H1 (cell line): ENCODE data around the gene RGCC. TPM values are rescaled to one million over a fixed set of nuclear protein-coding genes. Genes with fewer than 3 reads are reported as not detected.

Experiments used
- CTCF ChIA-PET: fragments of 300-600 bp; sonication (Branson Sonifier 250); formaldehyde crosslinking; loops from one replicate; lab custom pipeline; 2021; ENCODE audit not compliant: partially characterized antibody; lab: Charles Lee
- POLR2A ChIA-PET: fragments of 300-600 bp; sonication (Branson Sonifier 250); formaldehyde crosslinking; loops from one replicate; lab custom pipeline; 2021; ENCODE audit warnings: inconsistent platforms; ENCODE audit not compliant: partially characterized antibody; lab: Charles Lee
- DNase-seq, 2 experiments: peaks; one replicate each; pipeline versions ENCODE4 v3.0.0 to v3.0.0-alpha.2; 2010 to 2022; ENCODE audit warnings: low spot score in 2 of 2, low read depth in 1 of 2, mixed read lengths in 1 of 2
- FAIRE-seq: peaks from 2 replicates; lab custom pipeline; 2011; peaks lifted over from hg19 to GRCh38; lab: Jason Lieb, UNC
- H2AFZ ChIP-seq: 2 replicates; pipeline ENCODE4 v1.8.1; 2012; ENCODE audit warnings: low read length, inconsistent platforms
- H2AK5ac ChIP-seq: 2 replicates; pipeline ENCODE4 v1.6.1; 2013; ENCODE audit warnings: low read depth, low read length
- H2BK120ac ChIP-seq: replicated peaks from 2 replicates; pipeline ENCODE3; 2013; ENCODE audit warnings: low read depth, low read length, inconsistent platforms
- H2BK12ac ChIP-seq: 2 replicates; pipeline ENCODE4 v1.6.1; 2013; ENCODE audit warnings: low read depth, low read length
- H2BK15ac ChIP-seq: 2 replicates; pipeline ENCODE4 v1.6.1; 2013; ENCODE audit warnings: low read length
- H2BK20ac ChIP-seq: 2 replicates; pipeline ENCODE4 v1.6.1; 2013; ENCODE audit warnings: low read length
- H2BK5ac ChIP-seq: 2 replicates; pipeline ENCODE4 v1.6.1; 2013; ENCODE audit warnings: low read depth, low read length
- H3K14ac ChIP-seq: 2 replicates; pipeline ENCODE4 v1.6.1; 2013; ENCODE audit warnings: inconsistent platforms; ENCODE audit not compliant: insufficient read length
- H3K18ac ChIP-seq: 2 replicates; pipeline ENCODE4 v1.6.1; 2013; ENCODE audit warnings: low read length; ENCODE audit errors: extremely low read depth
- H3K23ac ChIP-seq: 2 replicates; pipeline ENCODE4 v1.6.1; 2013; ENCODE audit warnings: inconsistent platforms; ENCODE audit not compliant: insufficient read length
- H3K23me2 ChIP-seq: 2 replicates; pipeline ENCODE4 v1.6.1; 2013; ENCODE audit warnings: low read depth, low read length
- H3K27ac ChIP-seq: 2 replicates; pipeline ENCODE4 v1.6.1; 2011; ENCODE audit warnings: low read depth, low read length, inconsistent platforms
- H3K27me3 ChIP-seq, 4 experiments: replicated peaks in 1 of 4; 1 replicate in 1 of 4; 2 replicates in 3 of 4; pipeline versions ENCODE4 v1.6.1 to v1.8.1; 2011 to 2013; ENCODE audit warnings: low read length in 3 of 4, mild to moderate bottlenecking in 3 of 4, inconsistent platforms in 2 of 4, mixed read lengths in 2 of 4, moderate library complexity in 1 of 4; ENCODE audit not compliant: control insufficient read depth in 3 of 4, insufficient read depth in 3 of 4; ENCODE audit errors: extremely low read depth in 1 of 4
- H3K36me3 ChIP-seq, 4 experiments: 2 replicates each; pipeline versions ENCODE4 v1.6.1 to v1.8.1; 2011 to 2013; ENCODE audit warnings: mild to moderate bottlenecking in 4 of 4, low read length in 3 of 4, moderate library complexity in 2 of 4, control low read depth in 1 of 4, inconsistent platforms in 1 of 4; ENCODE audit not compliant: insufficient read depth in 4 of 4, control insufficient read depth in 2 of 4
- H3K4ac ChIP-seq: replicated peaks from 2 replicates; pipeline ENCODE3; 2013; ENCODE audit warnings: low read length, low read depth, mixed read lengths, inconsistent platforms; ENCODE audit not compliant: insufficient read length
- H3K4me1 ChIP-seq, 4 experiments: replicated peaks in 1 of 4; 1 replicate in 1 of 4; 2 replicates in 3 of 4; pipeline versions ENCODE4 v1.6.1 to v1.8.1; 2011 to 2013; ENCODE audit warnings: low read length in 3 of 4, inconsistent platforms in 2 of 4, mixed read lengths in 1 of 4; ENCODE audit not compliant: insufficient read depth in 4 of 4, control insufficient read depth in 3 of 4
- H3K4me2 ChIP-seq, 2 experiments: 2 replicates each; pipeline versions ENCODE4 v1.6.1 to v1.8.1; 2011 to 2013; ENCODE audit warnings: low read depth in 2 of 2, low read length in 2 of 2, control low read depth in 1 of 2, inconsistent platforms in 1 of 2, mild to moderate bottlenecking in 1 of 2; ENCODE audit not compliant: insufficient read depth in 1 of 2
- H3K4me3 ChIP-seq, 4 experiments: fragments of 200-600, 300-600 bp in 1 of 4; sonication (generic), shearing (Covaris generic), sonication (Bioruptor Twin) in 1 of 4; 2 replicates each; pipeline versions ENCODE4 v1.5.1 to v1.8.1; 2011 to 2016; ENCODE audit warnings: low read length in 4 of 4, low read depth in 3 of 4, control low read depth in 2 of 4, inconsistent platforms in 2 of 4, mild to moderate bottlenecking in 2 of 4, mixed read lengths in 1 of 4, moderate library complexity in 1 of 4; ENCODE audit not compliant: insufficient read depth in 2 of 4; ENCODE audit errors: extremely low read depth in 1 of 4
- H3K56ac ChIP-seq: replicated peaks from 2 replicates; pipeline ENCODE3; 2013; ENCODE audit warnings: low read depth, mild to moderate bottlenecking, mixed read lengths, low read length, inconsistent platforms; ENCODE audit not compliant: insufficient read length
- H3K79me1 ChIP-seq: 2 replicates; pipeline ENCODE4 v1.6.1; 2013; ENCODE audit warnings: low read depth, low read length, control low read depth
- H3K79me2 ChIP-seq, 2 experiments: 2 replicates each; pipeline versions ENCODE4 v1.6.1 to v1.8.1; 2012 to 2013; ENCODE audit warnings: low read length in 2 of 2, mild to moderate bottlenecking in 2 of 2, inconsistent platforms in 1 of 2; ENCODE audit not compliant: insufficient read depth in 2 of 2, control insufficient read depth in 1 of 2
- H3K9ac ChIP-seq, 4 experiments: replicated peaks in 1 of 4; 1 replicate in 1 of 4; 2 replicates in 3 of 4; pipeline versions ENCODE4 v1.6.1 to v1.8.1; 2011 to 2013; ENCODE audit warnings: low read depth in 3 of 4, low read length in 3 of 4, control low read depth in 2 of 4, mild to moderate bottlenecking in 2 of 4, moderate library complexity in 2 of 4, inconsistent platforms in 1 of 4; ENCODE audit errors: extremely low read depth in 1 of 4
- H3K9me3 ChIP-seq, 2 experiments: 2 replicates each; pipeline versions ENCODE4 v1.6.1 to v1.8.1; 2012 to 2013; ENCODE audit warnings: mild to moderate bottlenecking in 2 of 2, moderate library complexity in 2 of 2, control low read depth in 1 of 2, inconsistent platforms in 1 of 2, low read depth in 1 of 2, low read length in 1 of 2, mixed read lengths in 1 of 2; ENCODE audit not compliant: insufficient read depth in 2 of 2
- H4K20me1 ChIP-seq, 2 experiments: replicated peaks in 1 of 2; 2 replicates each; pipeline versions ENCODE3 to v1.8.1; 2011 to 2013; ENCODE audit warnings: inconsistent platforms in 2 of 2, low read length in 2 of 2, mild to moderate bottlenecking in 1 of 2; ENCODE audit not compliant: insufficient read depth in 2 of 2, control insufficient read depth in 1 of 2
- H4K5ac ChIP-seq: 2 replicates; pipeline ENCODE4 v1.6.1; 2013; ENCODE audit warnings: low read length, low read depth, mixed read lengths, inconsistent platforms; ENCODE audit not compliant: insufficient read length
- H4K8ac ChIP-seq: 2 replicates; pipeline ENCODE4 v1.8.0; 2013; ENCODE audit warnings: mild to moderate bottlenecking, moderate library complexity, low read length, inconsistent platforms; ENCODE audit not compliant: insufficient read depth; ENCODE audit errors: extremely low read depth
- H4K91ac ChIP-seq: replicated peaks from 2 replicates; pipeline ENCODE3; 2013; ENCODE audit warnings: low read length, mixed read lengths, inconsistent platforms; ENCODE audit not compliant: insufficient read length
- BACH1 ChIP-seq: IDR thresholded peaks from 2 replicates; pipeline ENCODE4 v1.6.1; 2012; ENCODE audit warnings: low read length, improper control_type of control experiment
- BCL11A ChIP-seq, 2 experiments: IDR thresholded peaks; one replicate each; pipeline ENCODE4 v1.6.1; 2011; ENCODE audit warnings: low read depth in 2 of 2, low read length in 2 of 2, mild to moderate bottlenecking in 2 of 2
- BRCA1 ChIP-seq: IDR thresholded peaks from 2 replicates; pipeline ENCODE4 v1.6.1; 2012; ENCODE audit warnings: low read depth, low read length, improper control_type of control experiment
- CHD2 ChIP-seq: IDR thresholded peaks from 2 replicates; pipeline ENCODE4 v1.6.1; 2012; ENCODE audit warnings: low read length, improper control_type of control experiment
- CREB1 ChIP-seq: IDR thresholded peaks from 2 replicates; pipeline ENCODE4 v1.6.1; 2012; ENCODE audit warnings: inconsistent platforms
- KDM5A ChIP-seq: fragments of 200-600 bp; IDR thresholded peaks from 2 replicates; pipeline ENCODE4 v1.7.1; 2012; ENCODE audit warnings: mild to moderate bottlenecking, low read length, inconsistent platforms, mixed read lengths
- NANOG ChIP-seq: IDR thresholded peaks from 2 replicates; pipeline ENCODE4 v1.6.1; 2011; ENCODE audit warnings: low read length, low read depth, mild to moderate bottlenecking, inconsistent platforms; ENCODE audit not compliant: insufficient read depth, poor library complexity, severe bottlenecking
- PHF8 ChIP-seq: fragments of 200-600 bp; sonication (generic); conservative IDR thresholded peaks from 2 replicates; pipeline ENCODE4 v1.7.1; 2012; ENCODE audit warnings: low read depth, mild to moderate bottlenecking, inconsistent platforms, low read length, moderate library complexity
- POU5F1 ChIP-seq: IDR thresholded peaks from 2 replicates; pipeline ENCODE4 v1.6.1; 2011; ENCODE audit warnings: low read depth, mild to moderate bottlenecking, low read length, moderate library complexity
- RBBP5 ChIP-seq: IDR thresholded peaks from 2 replicates; pipeline ENCODE4 v1.7.1; 2012; ENCODE audit warnings: low read depth, mild to moderate bottlenecking, inconsistent platforms, low read length, moderate library complexity, borderline replicate concordance
- RFX5 ChIP-seq: IDR thresholded peaks from 2 replicates; pipeline ENCODE4 v1.6.1; 2011; ENCODE audit warnings: low read depth, low read length, improper control_type of control experiment, borderline replicate concordance
- SIRT6 ChIP-seq: IDR thresholded peaks from one replicate; pipeline ENCODE4 v1.7.1; 2012; ENCODE audit warnings: low read length, inconsistent platforms
- SP1 ChIP-seq: IDR thresholded peaks from 2 replicates; pipeline ENCODE4 v1.6.1; 2011; ENCODE audit warnings: low read depth, low read length
- YY1 ChIP-seq: IDR thresholded peaks from 2 replicates; pipeline ENCODE4 v1.6.1; 2011; ENCODE audit warnings: low read depth, mild to moderate bottlenecking, low read length
- WGBS, 2 experiments: shearing (Covaris generic) in 1 of 2; methylation state at CpG; one replicate each; pipeline versions ENCODE4 v1.1.6 to v1.1.7; 2013 to 2015; ENCODE audit warnings: low lambda C conversion rate in 2 of 2, mixed read lengths in 2 of 2, inconsistent platforms in 1 of 2, low coverage in 1 of 2, missing lambda C conversion rate in 1 of 2; ENCODE audit not compliant: insufficient replicate concordance in 2 of 2, insufficient coverage in 1 of 2, insufficient read length in 1 of 2; ENCODE audit errors: extremely low coverage in 1 of 2, missing lambda C conversion rate in 1 of 2; 5-methylcytosine and 5-hydroxymethylcytosine counted together
- polyA plus RNA-seq, 7 experiments: library from polyadenylated mRNA; depleted of rRNA in 3 of 7; stranded (reverse) in 5 of 7; unstranded in 2 of 7; fragments of >200 nt in 5 of 7; fragments of 200-250 nt in 2 of 7; gene quantifications; 1 replicate in 5 of 7; 2 replicates in 1 of 7; 4 replicates in 1 of 7; pipeline versions ENCODE4 v1.2.1 to v1.2.3, GENCODE V29; 2011 to 2013; ENCODE audit warnings: missing spikeins in 2 of 7, mixed read lengths in 2 of 7
- total RNA-seq: library from RNA; stranded (reverse); fragmentation: NEBNext Ultra II Directional; extraction: Animal tissue kit (Norgen Biotek cat#: 25700); gene quantifications from 2 replicates; pipeline ENCODE4 v1.2.1, GENCODE V29; 2021
- TF ChIP-seq, protein P1 (sequence below): IDR thresholded peaks from 2 replicates; pipeline ENCODE4 v1.6.1; 2011; ENCODE audit warnings: low read length, improper control_type of control experiment

The RGCC gene
- total and polyA plus RNA-seq, 2 of the 8 experiments (the other 6 are each of a cell fraction or from before 2014, with no cell fraction given), result 0.41 TPM; not detected in 1

DNA sequence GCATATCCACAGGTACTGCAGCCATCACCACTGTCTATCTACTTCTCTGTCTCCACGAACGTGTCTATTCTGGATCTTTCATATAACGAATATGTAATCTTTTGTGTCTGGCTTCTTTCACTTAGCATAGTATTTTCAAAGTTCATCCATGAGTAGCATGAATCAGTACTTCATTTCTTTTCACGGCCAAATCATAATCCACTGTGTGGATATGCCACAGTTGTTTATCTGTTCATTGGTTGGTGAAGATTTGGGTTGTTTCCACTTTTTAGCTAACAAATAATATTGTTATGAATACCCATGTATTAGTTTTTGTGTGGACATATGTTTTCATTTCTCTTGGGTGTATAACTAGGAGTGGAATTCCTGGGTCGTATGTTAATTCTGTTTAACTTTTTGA is 14.4 kb downstream of the RGCC start:
- ChIA-PET POLR2A (no interaction called here), CTCF (interaction anchor here (1.5 to 5.5 kb wide), 3 partner anchors 12 to 180 kb away, joined by 3 to 31 read pairs (median 4); no protein-coding TSS in a partner anchor)
- Histone ChIP-seq H3K27me3 (no peaks in the 10 kb centered on the region), H3K4ac (no peak overlapping the region), H2BK20ac (no peak overlapping the region), H2AK5ac (no peak overlapping the region), H2BK5ac (no peak overlapping the region), H3K9me3 (no peaks in the 10 kb centered on the region), H3K79me2 (no peaks in the 10 kb centered on the region), H4K8ac (no peak overlapping the region), H4K20me1 (no peaks in the 10 kb centered on the region), H2BK120ac (no peak overlapping the region), H3K27ac (no peak overlapping the region), H4K91ac (no peak overlapping the region), H2BK12ac (no peak overlapping the region), H2BK15ac (no peak overlapping the region), H3K4me2 (no peak overlapping the region), H3K9ac (no peak overlapping the region), H3K4me1 (no peaks in the 10 kb centered on the region), H3K23ac (no peak overlapping the region), H2AFZ (no peak overlapping the region), H3K23me2 (no peaks in the 10 kb centered on the region), H3K4me3 (no peak overlapping the region), H3K14ac (no peak overlapping the region), H3K18ac (no peak overlapping the region), H4K5ac (no peak overlapping the region), H3K36me3 (no peaks in the 10 kb centered on the region), H3K79me1 (no peaks in the 10 kb centered on the region), H3K56ac (no peak overlapping the region)
- DNase-seq, result no peak
- WGBS, 2 experiments, result 88% methylated on average over 5 of the region's 5 CpGs; no CpG with 5 or more reads in 1 of the 2 experiments
- FAIRE-seq, result no peak
- TF ChIP-seq CREB1, result no peak
- TF ChIP-seq SP1, result no peak
- no peak for TF ChIP-seq KDM5A
- no peak for TF ChIP-seq RFX5
- no peak for TF ChIP-seq PHF8
- no peak for TF ChIP-seq NANOG
- no peak for TF ChIP-seq BACH1
- no peak for TF ChIP-seq RBBP5
- no peak for TF ChIP-seq SIRT6
- TF ChIP-seq CHD2, result no peak
- TF ChIP-seq BCL11A (IDR thresholded peaks at IDR 0.05; ENCODE audit: low read depth in 2 of 2, low read length in 2 of 2), result no peak
- TF ChIP-seq, protein P1, sequence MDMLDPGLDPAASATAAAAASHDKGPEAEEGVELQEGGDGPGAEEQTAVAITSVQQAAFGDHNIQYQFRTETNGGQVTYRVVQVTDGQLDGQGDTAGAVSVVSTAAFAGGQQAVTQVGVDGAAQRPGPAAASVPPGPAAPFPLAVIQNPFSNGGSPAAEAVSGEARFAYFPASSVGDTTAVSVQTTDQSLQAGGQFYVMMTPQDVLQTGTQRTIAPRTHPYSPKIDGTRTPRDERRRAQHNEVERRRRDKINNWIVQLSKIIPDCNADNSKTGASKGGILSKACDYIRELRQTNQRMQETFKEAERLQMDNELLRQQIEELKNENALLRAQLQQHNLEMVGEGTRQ, result no peak
- TF ChIP-seq POU5F1, result no peak
- TF ChIP-seq BRCA1, result no peak
- no peak for TF ChIP-seq YY1
